Large intestine (tissue), 3 donors: ENCODE measurements around the gene RAPGEF1. TPM values are rescaled to one million over a fixed set of nuclear protein-coding genes. Genes with fewer than 3 reads are reported as not detected.

Source experiments
- DNase-seq, 2 donors: peaks; one replicate each; pipeline versions ENCODE4 v3.0.0 to v3.0.0-alpha.2; 2013
- H3K27ac ChIP-seq: one replicate; pipeline ENCODE4 v1.5.1; 2013; ENCODE audit warnings: low read length
- H3K27me3 ChIP-seq: 2 replicates; pipeline ENCODE4 v1.6.1; 2013; ENCODE audit warnings: low read length; ENCODE audit not compliant: control insufficient read depth, insufficient read depth
- H3K36me3 ChIP-seq: 2 replicates; pipeline ENCODE4 v1.6.1; 2013; ENCODE audit warnings: low read length; ENCODE audit not compliant: control insufficient read depth, insufficient read depth
- H3K4me1 ChIP-seq: one replicate; pipeline ENCODE4 v1.6.1; 2013; ENCODE audit warnings: low read length; ENCODE audit not compliant: control insufficient read depth, insufficient read depth
- H3K4me3 ChIP-seq: one replicate; pipeline ENCODE4 v1.5.1; 2013; ENCODE audit warnings: low read length
- H3K9me3 ChIP-seq: one replicate; pipeline ENCODE4 v1.6.1; 2013; ENCODE audit warnings: mild to moderate bottlenecking, low read depth, low read length, moderate library complexity; ENCODE audit not compliant: control insufficient read depth
- WGBS: methylation state at CpG from one replicate; pipeline ENCODE4 v1.1.5; 2013; ENCODE audit warnings: low lambda C conversion rate; ENCODE audit not compliant: insufficient coverage; 5-methylcytosine and 5-hydroxymethylcytosine counted together
- polyA plus RNA-seq: library from polyadenylated mRNA; unstranded; fragments of 120-200 nt; gene quantifications from one replicate; pipeline ENCODE4 v1.2.1, GENCODE V29; 2013

Gene RAPGEF1
- polyA plus RNA-seq, 1 donor: 39.7 TPM

DNA sequence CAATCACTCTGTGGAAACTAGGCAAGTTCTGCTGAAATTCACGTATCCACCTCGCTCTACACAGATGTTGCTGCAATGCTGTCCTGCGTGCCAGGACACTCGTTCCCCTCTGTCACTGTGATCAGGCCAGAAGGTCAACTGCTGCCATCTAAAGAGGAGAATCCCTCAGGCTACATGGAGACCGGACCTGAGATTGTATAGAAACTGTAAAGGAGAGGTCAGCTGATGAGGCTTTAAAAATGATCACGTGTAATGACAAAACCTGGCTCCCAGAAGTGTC is 114.4 kb downstream of the RAPGEF1 start:
- Histone ChIP-seq H3K27ac (no peak overlapping the region), H3K9me3 (no peaks in the 10 kb centered on the region), H3K4me3 (no peak overlapping the region), H3K36me3 (peaks cover 74% of the 10 kb centered on the region), H3K4me1 (no peaks in the 10 kb centered on the region), H3K27me3 (no peaks in the 10 kb centered on the region)
- DNase-seq: no peak
- WGBS: no CpG with 5 or more reads among the region's 6 CpGs

DNA sequence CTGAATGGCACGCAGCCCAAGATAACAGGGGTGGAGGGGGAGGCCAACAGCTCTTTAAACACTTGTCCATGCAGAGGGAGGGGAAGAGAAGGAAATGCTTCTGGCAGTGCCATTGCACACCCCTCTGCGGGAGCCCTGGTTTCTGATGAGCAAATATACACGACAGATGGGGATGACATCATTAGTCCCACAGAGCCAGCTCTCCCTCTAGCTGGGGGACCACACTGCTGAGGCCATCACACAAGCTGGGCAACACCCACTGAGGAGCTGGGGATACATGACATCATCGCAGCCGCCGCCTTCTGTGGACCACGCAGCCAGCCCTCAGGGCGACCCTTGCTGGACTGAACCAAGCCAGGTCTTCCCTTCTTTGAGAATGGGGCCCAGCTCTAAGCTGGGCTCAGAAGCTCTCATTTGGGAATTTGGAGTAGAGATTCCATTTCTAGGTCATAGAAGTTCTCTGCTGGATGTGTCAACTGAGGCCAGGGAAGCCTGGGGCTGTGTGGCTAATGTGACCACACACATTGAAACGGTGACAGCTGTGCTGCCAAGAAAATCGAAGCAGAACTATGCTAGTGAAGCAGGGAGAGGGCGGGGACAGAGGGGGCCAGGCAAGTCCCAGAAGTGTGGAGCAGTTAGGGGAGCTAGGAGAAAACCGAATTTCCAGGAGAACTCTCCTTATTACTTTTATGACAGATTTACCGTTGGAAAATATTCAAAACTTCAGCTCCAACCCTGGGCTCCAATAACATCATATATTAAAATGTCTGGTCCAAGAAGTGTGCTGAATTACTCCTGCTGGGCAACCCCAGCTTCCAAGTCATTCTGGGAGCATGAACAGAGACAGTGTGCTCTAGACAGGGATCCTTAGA is 115.0 kb downstream of the RAPGEF1 start:
- H3K4me3 ChIP-seq: no peak overlapping the region
- no peak overlapping the region for H3K27ac ChIP-seq
- no peaks in the 10 kb centered on the region for H3K9me3 ChIP-seq
- no CpG with 5 or more reads among the region's 13 CpGs for WGBS
- H3K4me1 ChIP-seq: no peaks in the 10 kb centered on the region
- H3K27me3 ChIP-seq: no peaks in the 10 kb centered on the region
- no peak for DNase-seq
- H3K36me3 ChIP-seq: peaks cover 79% of the 10 kb centered on the region

DNA sequence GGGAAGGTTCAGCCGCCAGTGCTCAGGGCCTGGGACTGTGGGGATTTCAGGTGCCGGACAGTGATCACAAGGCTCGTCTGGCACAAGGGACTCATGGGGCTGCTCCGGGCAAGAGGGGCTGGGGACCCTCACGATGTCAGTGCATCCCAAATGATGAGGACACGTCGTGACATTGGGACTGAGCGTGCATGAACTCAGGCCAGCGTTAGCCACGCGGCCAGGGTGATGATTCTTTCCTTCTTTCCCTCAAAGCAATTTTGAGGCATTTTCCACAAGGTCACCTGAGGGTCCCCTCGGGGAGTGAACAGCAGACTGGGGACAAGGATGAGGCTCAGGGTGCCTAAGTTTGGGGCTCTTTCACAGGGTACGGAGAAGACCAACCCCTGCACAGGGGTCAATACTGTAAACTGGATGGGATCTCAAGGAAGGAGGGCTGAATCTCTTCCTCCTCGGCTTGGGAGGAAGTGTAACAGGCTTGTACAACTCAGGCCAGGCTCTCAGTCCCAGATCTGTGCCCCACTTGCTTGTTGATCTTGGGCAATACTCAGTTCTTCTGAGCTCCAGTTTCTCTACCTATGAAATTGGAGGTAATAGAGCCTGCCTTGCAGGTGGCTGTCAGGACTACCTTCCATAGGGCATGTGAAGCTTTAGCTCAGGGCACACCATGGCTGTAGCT is 116.1 kb downstream of the RAPGEF1 start:
- no CpG with 5 or more reads among the region's 14 CpGs for WGBS
- Histone ChIP-seq H3K27me3 (no peaks in the 10 kb centered on the region), H3K4me1 (no peaks in the 10 kb centered on the region), H3K36me3 (peaks cover 82% of the 10 kb centered on the region), H3K27ac (no peak overlapping the region), H3K4me3 (no peak overlapping the region), H3K9me3 (no peaks in the 10 kb centered on the region)
- no peak for DNase-seq

DNA sequence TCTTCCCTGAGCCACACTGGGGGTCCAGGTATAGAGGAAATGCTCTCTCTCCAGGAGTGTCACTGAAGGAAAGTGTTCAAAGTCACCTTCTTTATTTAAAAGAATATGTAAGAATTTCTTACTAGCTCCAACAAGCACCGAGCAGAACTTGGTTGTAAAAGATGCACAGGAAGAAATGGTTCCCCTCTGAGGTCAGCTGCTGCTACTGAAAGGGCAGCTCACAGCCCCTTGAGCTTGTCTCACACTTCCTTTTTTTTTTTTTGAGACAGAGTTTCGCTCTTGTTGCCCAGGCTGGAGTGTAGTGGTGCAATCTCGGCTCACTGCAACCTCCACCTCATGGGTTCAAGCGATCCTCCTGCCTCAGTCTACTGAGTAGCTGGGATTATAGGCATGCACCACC is 117.4 kb downstream of the RAPGEF1 start:
- no peak overlapping the region for H3K27ac ChIP-seq
- no peaks in the 10 kb centered on the region for H3K27me3 ChIP-seq
- H3K4me3 ChIP-seq: no peak overlapping the region
- no CpG with 5 or more reads among the region's 4 CpGs for WGBS
- no peak for DNase-seq
- H3K9me3 ChIP-seq: no peaks in the 10 kb centered on the region
- H3K36me3 ChIP-seq: peaks cover 89% of the 10 kb centered on the region
- no peaks in the 10 kb centered on the region for H3K4me1 ChIP-seq

DNA sequence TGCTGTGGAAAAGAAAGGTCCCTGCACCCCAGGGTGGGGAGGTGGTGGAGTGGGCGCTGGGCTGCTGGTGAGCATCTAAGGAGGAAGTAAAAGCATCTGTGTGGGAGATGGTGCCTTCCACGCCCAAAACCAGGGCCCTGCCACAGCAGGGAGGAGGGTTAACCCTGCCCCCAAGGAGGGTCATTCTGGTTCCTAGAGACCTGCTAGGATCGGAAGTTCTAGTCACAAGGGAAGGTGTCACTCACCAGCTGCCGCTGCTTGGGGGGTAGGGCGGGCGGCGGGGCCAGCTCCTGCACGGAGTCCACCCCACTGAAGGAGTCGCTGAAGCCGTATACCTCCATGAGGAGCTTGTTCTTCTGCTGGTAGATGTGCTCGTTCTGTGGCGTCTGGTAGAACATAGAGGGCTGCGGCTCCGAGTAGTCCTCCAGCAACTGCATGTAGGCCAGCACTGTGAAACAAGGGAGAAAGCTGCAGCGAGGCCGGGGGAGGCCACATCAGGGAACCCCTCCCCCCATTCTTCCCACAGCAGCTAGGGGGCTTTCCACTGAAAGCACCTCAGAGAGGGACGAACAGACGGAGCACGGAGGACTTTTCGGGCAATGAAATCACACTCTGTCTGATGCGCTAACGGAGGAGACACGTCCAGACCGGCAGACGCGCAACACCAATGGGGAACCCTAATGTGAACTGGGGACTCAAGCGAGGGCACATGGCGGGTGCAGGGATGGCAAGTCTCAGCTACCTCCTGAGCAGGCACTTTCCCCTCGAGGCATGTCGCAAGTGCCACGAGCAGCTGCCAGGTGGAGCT is 118.1 kb downstream of the RAPGEF1 start:
- WGBS: no CpG with 5 or more reads among the region's 31 CpGs

DNA sequence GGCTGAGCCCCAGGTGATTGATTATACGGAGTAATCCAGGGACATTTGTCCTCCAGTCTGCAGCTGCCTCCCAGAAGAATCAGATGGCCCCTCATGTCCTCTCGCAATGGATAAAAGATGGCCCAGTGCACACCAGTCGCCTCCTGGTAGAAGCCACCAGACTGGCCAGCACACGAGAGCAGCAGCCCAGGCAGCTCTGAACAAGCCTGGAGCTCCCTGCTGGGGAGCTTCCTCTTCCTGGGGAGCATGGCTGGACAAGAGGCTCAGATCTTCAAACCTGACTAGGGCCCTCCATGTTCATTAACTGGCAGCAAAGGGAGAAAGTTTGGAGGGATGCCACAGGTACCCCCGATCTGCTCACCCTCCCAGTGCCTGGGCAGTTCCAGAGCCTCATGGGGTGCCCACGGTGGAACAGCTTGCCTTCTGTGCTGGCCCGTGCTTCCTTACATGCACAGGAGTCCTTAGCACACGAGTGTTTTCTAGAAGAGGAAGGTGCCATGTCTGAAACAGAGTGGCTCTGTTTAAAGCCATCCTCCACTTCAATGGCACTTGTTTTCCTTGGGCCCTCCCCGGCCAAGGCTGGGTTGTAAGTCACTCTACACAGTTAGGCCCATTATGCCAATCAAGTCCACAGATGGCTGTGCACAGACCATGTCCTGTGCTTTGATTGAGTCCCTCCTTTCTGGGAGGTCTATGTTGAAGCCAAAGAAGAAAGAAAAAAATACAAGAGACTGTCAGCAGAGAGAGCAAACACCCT is 118.9 kb downstream of the RAPGEF1 start:
- H3K36me3 ChIP-seq: peaks cover 95% of the 10 kb centered on the region
- no peaks in the 10 kb centered on the region for H3K4me1 ChIP-seq

More for the DNA sequence above, 118.1 kb downstream of the RAPGEF1 start:
- Histone ChIP-seq H3K27ac (no peak overlapping the region), H3K4me3 (no peak overlapping the region), H3K9me3 (no peaks in the 10 kb centered on the region), H3K36me3 (peaks cover 92% of the 10 kb centered on the region), H3K27me3 (no peaks in the 10 kb centered on the region), H3K4me1 (no peaks in the 10 kb centered on the region)
- DNase-seq: no peak

DNA sequence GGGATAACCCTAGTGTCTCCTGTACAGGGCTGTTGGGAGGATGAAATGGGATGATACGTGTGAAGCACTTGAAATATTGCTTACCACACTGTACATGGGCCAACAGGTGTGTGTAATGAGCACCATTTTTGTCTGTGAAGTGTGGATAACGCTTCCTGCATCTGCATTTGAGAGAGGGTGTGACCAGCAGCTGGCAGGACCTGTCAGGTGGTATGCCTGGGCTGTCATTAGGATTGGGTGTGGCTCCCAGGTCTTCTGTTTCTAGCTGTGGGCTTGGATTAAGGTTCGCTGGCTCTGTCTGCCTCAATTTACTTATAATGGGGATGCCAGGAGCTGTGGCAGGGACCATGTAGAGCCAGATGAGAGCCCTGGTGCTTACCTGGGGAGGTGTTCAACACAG is 120.2 kb downstream of the RAPGEF1 start:
- Histone ChIP-seq H3K36me3 (peaks cover 92% of the 10 kb centered on the region), H3K27me3 (no peaks in the 10 kb centered on the region), H3K4me1 (no peaks in the 10 kb centered on the region), H3K4me3 (no peak overlapping the region), H3K9me3 (no peaks in the 10 kb centered on the region), H3K27ac (no peak overlapping the region)
- no CpG with 5 or more reads among the region's 3 CpGs for WGBS
- DNase-seq: no peak

More for the DNA sequence above, 118.9 kb downstream of the RAPGEF1 start:
- Histone ChIP-seq H3K27ac (no peak overlapping the region), H3K4me3 (no peak overlapping the region), H3K9me3 (no peaks in the 10 kb centered on the region), H3K27me3 (no peaks in the 10 kb centered on the region)
- WGBS: no CpG with 5 or more reads among the region's 9 CpGs
- DNase-seq: no peak

DNA sequence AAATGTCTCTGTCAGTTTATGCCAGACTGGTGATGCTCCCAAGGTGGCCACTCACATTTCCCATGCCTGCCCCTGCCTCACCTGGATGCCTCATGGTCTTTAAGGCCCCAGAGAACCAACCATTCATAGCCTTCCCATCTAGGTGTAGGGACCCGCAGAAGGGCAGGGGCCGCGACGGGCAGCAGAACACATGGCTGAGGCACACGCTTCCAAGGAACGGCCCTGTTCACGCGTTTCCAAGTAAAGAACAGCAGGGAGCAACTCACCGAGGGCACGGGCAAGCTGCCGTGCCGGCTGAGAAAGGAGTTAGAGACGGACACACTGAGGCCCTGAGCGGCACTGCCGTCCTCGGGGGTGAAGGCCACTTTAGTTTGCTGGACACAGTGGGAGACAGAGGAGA is 121.1 kb downstream of the RAPGEF1 start:
- Histone ChIP-seq H3K27me3 (no peaks in the 10 kb centered on the region), H3K4me1 (no peaks in the 10 kb centered on the region), H3K27ac (no peak overlapping the region), H3K36me3 (peaks cover 91% of the 10 kb centered on the region), H3K9me3 (no peaks in the 10 kb centered on the region), H3K4me3 (no peak overlapping the region)
- DNase-seq: no peak
- no CpG with 5 or more reads among the region's 16 CpGs for WGBS

DNA sequence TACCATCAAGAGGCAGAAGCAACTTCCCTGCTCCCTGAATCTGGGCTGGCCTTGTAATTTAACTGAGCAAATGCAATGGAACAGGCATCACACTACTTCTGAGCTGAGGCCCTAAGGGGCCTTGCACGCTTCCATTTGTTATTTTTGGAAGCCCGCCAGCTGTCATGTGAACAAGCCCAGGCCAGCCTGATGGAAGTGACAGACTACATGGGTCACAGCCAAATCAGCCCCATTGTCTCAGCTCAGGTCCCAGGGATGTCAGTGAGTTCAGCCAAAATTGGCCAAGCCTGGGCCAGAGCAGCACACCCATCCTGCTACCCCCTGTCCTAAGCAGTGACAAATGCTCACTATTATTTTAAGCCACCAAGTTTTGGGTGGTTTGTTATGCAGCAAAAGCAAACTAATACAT is 121.8 kb downstream of the RAPGEF1 start:
- DNase-seq: no peak
- WGBS: no CpG with 5 or more reads among the region's 2 CpGs
- H3K9me3 ChIP-seq: no peaks in the 10 kb centered on the region

DNA sequence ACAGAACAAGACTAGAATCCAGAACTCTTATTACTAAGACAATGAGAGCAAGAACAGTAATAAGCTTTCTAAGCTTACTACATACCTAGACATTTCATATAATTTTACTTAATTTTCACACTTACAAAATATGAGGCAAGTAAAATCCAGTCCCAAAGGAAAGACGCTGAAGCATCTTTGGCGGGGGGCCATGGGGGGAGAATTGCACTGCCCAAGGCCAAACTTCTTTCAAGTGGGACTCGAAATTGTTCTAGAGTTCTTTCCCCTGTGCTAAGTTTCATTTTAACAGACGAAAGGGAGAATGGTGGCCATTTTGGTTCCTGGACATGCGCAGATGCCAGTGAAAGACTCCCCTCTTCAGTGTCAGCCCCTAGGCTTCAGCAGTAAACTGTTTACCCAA is 122.3 kb downstream of the RAPGEF1 start:
- Histone ChIP-seq H3K27me3 (no peaks in the 10 kb centered on the region), H3K27ac (no peak overlapping the region), H3K36me3 (peaks cover 92% of the 10 kb centered on the region), H3K9me3 (no peaks in the 10 kb centered on the region), H3K4me1 (no peaks in the 10 kb centered on the region), H3K4me3 (no peak overlapping the region)
- no CpG with 5 or more reads among the region's 5 CpGs for WGBS
- no peak for DNase-seq

More for the DNA sequence above, 121.8 kb downstream of the RAPGEF1 start:
- Histone ChIP-seq H3K27ac (no peak overlapping the region), H3K4me1 (no peaks in the 10 kb centered on the region), H3K4me3 (no peak overlapping the region), H3K36me3 (peaks cover 91% of the 10 kb centered on the region), H3K27me3 (no peaks in the 10 kb centered on the region)
